ENCODE measurements around the gene APBB1IP. TPM values are rescaled to one million over a fixed set of nuclear protein-coding genes. Genes with fewer than 3 reads are reported as not detected.
"Not testable (repeated sequence)": the region's sequence is repeated elsewhere in the genome, so short reads cannot be mapped to it uniquely, and the experiment has no call there.

The APBB1IP gene
- total and polyA plus RNA-seq, 2 donors from 2014 or later, result 4.1 to 20.5 TPM

- Histone ChIP-seq H3K27me3 (ENCODE audit: control insufficient read depth, insufficient read depth, low read length) (no peaks in the 10 kb centered on the region), H3K36me3 (ENCODE audit: control insufficient read depth in 2 of 3, insufficient read depth in 3 of 3, low read length in 3 of 3) (no peaks in the 10 kb centered on the region), H3K27ac (ENCODE audit: low read depth in 2 of 2, low read length in 2 of 2) (no peak overlapping the region), H3K4me1 (ENCODE audit: control insufficient read depth in 2 of 3, insufficient read depth in 2 of 3, low read depth in 1 of 3, low read length in 3 of 3) (peaks cover 0 to 10% (median 5%) of the 10 kb centered on the region in 3 donors), H3K4me3 (ENCODE audit: low read length in 3 of 3) (no peak overlapping the region), H3K9ac (ENCODE audit: low read length in 3 of 3) (no peak overlapping the region), H3K9me3 (ENCODE audit: control insufficient read depth in 2 of 3, insufficient read depth in 1 of 3, low read length in 3 of 3) (no peaks in the 10 kb centered on the region)
- intact Hi-C loops (cut with DNase I), result no loop called here
- FAIRE-seq, result no peak
- TF ChIP-seq CTCF (IDR thresholded peaks at IDR 0.05; ENCODE audit: borderline replicate concordance, extremely low read depth, insufficient read depth), result no peak
- no peak for DNase-seq
Observed at GRCh38 chr10:26489081-26489480, 50.9 kb downstream of the APBB1IP start.

GRCh38 chr10:26490367-26490766 is 52.2 kb downstream of the APBB1IP start:
- H3K27me3 ChIP-seq (ENCODE audit: control insufficient read depth, insufficient read depth, low read length); H3K9ac ChIP-seq (ENCODE audit: low read length in 3 of 3); intact Hi-C loops (cut with DNase I); H3K4me1 ChIP-seq (ENCODE audit: control insufficient read depth in 2 of 3, insufficient read depth in 2 of 3, low read depth in 1 of 3, low read length in 3 of 3); H3K27ac ChIP-seq (ENCODE audit: low read depth in 2 of 2, low read length in 2 of 2); FAIRE-seq; H3K4me3 ChIP-seq (ENCODE audit: low read length in 3 of 3); H3K9me3 ChIP-seq (ENCODE audit: control insufficient read depth in 2 of 3, insufficient read depth in 1 of 3, low read length in 3 of 3); H3K36me3 ChIP-seq (ENCODE audit: control insufficient read depth in 2 of 3, insufficient read depth in 3 of 3, low read length in 3 of 3); DNase-seq: not testable (repeated sequence)

GRCh38 chr10:26491276-26491675 is 53.1 kb downstream of the APBB1IP start:
- no peaks in the 10 kb centered on the region for H3K27me3 ChIP-seq (ENCODE audit: control insufficient read depth, insufficient read depth, low read length)
- no peak overlapping the region for H3K9ac ChIP-seq (ENCODE audit: low read length in 3 of 3)
- no peak for DNase-seq
- no peak overlapping the region for H3K27ac ChIP-seq (ENCODE audit: low read depth in 2 of 2, low read length in 2 of 2)
- FAIRE-seq, result no peak
- no peak for TF ChIP-seq CTCF (IDR thresholded peaks at IDR 0.05; ENCODE audit: borderline replicate concordance, extremely low read depth, insufficient read depth)
- no peak overlapping the region for H3K4me3 ChIP-seq (ENCODE audit: low read length in 3 of 3)
- no peaks in the 10 kb centered on the region for H3K36me3 ChIP-seq (ENCODE audit: control insufficient read depth in 2 of 3, insufficient read depth in 3 of 3, low read length in 3 of 3)
- intact Hi-C loops (cut with DNase I), result no loop called here
- H3K9me3 ChIP-seq (ENCODE audit: control insufficient read depth in 2 of 3, insufficient read depth in 1 of 3, low read length in 3 of 3), result no peaks in the 10 kb centered on the region
- H3K4me1 ChIP-seq (ENCODE audit: control insufficient read depth in 2 of 3, insufficient read depth in 2 of 3, low read depth in 1 of 3, low read length in 3 of 3), result peaks cover 0 to 2% (median 2%) of the 10 kb centered on the region in 3 donors

GRCh38 chr10:26491934-26492333 is 53.8 kb downstream of the APBB1IP start:
- Histone ChIP-seq H3K9ac (ENCODE audit: low read length in 3 of 3) (no peak overlapping the region), H3K27me3 (ENCODE audit: control insufficient read depth, insufficient read depth, low read length) (no peaks in the 10 kb centered on the region), H3K4me1 (ENCODE audit: control insufficient read depth in 2 of 3, insufficient read depth in 2 of 3, low read depth in 1 of 3, low read length in 3 of 3) (no peaks in the 10 kb centered on the region), H3K36me3 (ENCODE audit: control insufficient read depth in 2 of 3, insufficient read depth in 3 of 3, low read length in 3 of 3) (no peaks in the 10 kb centered on the region), H3K27ac (ENCODE audit: low read depth in 2 of 2, low read length in 2 of 2) (peak overlapping the region in 1 of 2 donors; percentile 14), H3K4me3 (ENCODE audit: low read length in 3 of 3) (no peak overlapping the region), H3K9me3 (ENCODE audit: control insufficient read depth in 2 of 3, insufficient read depth in 1 of 3, low read length in 3 of 3) (no peaks in the 10 kb centered on the region)
- DNase-seq (no peak), FAIRE-seq (no peak)
- TF ChIP-seq CTCF (IDR thresholded peaks at IDR 0.05; ENCODE audit: borderline replicate concordance, extremely low read depth, insufficient read depth), result no peak
- intact Hi-C loops (cut with DNase I), result no loop called here

GRCh38 chr10:26492725-26493124 is 54.6 kb downstream of the APBB1IP start:
- H3K4me1 ChIP-seq (ENCODE audit: control insufficient read depth in 2 of 3, insufficient read depth in 2 of 3, low read depth in 1 of 3, low read length in 3 of 3); H3K4me3 ChIP-seq (ENCODE audit: low read length in 3 of 3); H3K27ac ChIP-seq (ENCODE audit: low read depth in 2 of 2, low read length in 2 of 2); intact Hi-C loops (cut with DNase I); H3K27me3 ChIP-seq (ENCODE audit: control insufficient read depth, insufficient read depth, low read length); FAIRE-seq; H3K36me3 ChIP-seq (ENCODE audit: control insufficient read depth in 2 of 3, insufficient read depth in 3 of 3, low read length in 3 of 3); H3K9ac ChIP-seq (ENCODE audit: low read length in 3 of 3); DNase-seq; H3K9me3 ChIP-seq (ENCODE audit: control insufficient read depth in 2 of 3, insufficient read depth in 1 of 3, low read length in 3 of 3): not testable (repeated sequence)
